ENCODE data around the gene DNAJC1.

The DNAJC1 gene

DNA sequence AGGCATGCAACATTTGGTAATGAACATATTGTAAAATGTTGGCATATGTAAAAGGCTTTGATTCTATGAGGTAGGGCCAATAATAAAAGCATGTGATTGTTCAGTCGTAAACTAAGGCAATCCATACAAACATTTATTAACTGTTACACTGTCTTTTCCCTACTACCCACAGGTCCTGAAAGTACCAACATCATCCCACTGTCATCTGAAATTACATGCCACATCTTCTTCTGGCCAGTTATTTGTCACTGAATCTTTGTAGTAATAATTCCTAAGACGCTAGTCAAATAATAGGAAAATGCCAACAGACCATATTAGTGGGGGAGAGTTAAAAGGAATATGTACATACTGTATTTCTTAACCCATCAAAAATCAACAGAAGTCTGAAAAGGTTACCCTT is 27.2 kb downstream of the DNAJC1 start:
- TF ChIP-seq EP300 (IDR thresholded peaks at IDR 0.05; ENCODE audit: borderline replicate concordance) (no peak), TCF12 (IDR thresholded peaks at IDR 0.05; ENCODE audit: low read depth) (no peak), EGR1 (IDR thresholded peaks at IDR 0.05) (no peak), ZBTB7A (IDR thresholded peaks at IDR 0.05; ENCODE audit: low read depth) (no peak), CREB1 (IDR thresholded peaks at IDR 0.05; ENCODE audit: low read depth) (no peak), CEBPB (IDR thresholded peaks at IDR 0.05) (no peak), TAF1 (IDR thresholded peaks at IDR 0.05; ENCODE audit: low read depth) (no peak), NFIC (IDR thresholded peaks at IDR 0.05) (no peak), FOXM1 (IDR thresholded peaks at IDR 0.05; ENCODE audit: borderline replicate concordance, low read depth) (no peak), RAD21 (IDR thresholded peaks at IDR 0.05; ENCODE audit: low read depth) (no peak), YY1 (IDR thresholded peaks at IDR 0.05; ENCODE audit: low read depth) (no peak), TEAD4 (IDR thresholded peaks at IDR 0.05) (no peak)
- TF ChIP-seq, protein P1, sequence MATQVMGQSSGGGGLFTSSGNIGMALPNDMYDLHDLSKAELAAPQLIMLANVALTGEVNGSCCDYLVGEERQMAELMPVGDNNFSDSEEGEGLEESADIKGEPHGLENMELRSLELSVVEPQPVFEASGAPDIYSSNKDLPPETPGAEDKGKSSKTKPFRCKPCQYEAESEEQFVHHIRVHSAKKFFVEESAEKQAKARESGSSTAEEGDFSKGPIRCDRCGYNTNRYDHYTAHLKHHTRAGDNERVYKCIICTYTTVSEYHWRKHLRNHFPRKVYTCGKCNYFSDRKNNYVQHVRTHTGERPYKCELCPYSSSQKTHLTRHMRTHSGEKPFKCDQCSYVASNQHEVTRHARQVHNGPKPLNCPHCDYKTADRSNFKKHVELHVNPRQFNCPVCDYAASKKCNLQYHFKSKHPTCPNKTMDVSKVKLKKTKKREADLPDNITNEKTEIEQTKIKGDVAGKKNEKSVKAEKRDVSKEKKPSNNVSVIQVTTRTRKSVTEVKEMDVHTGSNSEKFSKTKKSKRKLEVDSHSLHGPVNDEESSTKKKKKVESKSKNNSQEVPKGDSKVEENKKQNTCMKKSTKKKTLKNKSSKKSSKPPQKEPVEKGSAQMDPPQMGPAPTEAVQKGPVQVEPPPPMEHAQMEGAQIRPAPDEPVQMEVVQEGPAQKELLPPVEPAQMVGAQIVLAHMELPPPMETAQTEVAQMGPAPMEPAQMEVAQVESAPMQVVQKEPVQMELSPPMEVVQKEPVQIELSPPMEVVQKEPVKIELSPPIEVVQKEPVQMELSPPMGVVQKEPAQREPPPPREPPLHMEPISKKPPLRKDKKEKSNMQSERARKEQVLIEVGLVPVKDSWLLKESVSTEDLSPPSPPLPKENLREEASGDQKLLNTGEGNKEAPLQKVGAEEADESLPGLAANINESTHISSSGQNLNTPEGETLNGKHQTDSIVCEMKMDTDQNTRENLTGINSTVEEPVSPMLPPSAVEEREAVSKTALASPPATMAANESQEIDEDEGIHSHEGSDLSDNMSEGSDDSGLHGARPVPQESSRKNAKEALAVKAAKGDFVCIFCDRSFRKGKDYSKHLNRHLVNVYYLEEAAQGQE (IDR thresholded peaks at IDR 0.05; ENCODE audit: low read depth): no peak
- TF ChIP-seq, protein P2, sequence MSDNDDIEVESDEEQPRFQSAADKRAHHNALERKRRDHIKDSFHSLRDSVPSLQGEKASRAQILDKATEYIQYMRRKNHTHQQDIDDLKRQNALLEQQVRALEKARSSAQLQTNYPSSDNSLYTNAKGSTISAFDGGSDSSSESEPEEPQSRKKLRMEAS (IDR thresholded peaks at IDR 0.05): no peak
- TF ChIP-seq, protein P3, sequence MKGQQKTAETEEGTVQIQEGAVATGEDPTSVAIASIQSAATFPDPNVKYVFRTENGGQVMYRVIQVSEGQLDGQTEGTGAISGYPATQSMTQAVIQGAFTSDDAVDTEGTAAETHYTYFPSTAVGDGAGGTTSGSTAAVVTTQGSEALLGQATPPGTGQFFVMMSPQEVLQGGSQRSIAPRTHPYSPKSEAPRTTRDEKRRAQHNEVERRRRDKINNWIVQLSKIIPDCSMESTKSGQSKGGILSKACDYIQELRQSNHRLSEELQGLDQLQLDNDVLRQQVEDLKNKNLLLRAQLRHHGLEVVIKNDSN (IDR thresholded peaks at IDR 0.05): no peak

DNA sequence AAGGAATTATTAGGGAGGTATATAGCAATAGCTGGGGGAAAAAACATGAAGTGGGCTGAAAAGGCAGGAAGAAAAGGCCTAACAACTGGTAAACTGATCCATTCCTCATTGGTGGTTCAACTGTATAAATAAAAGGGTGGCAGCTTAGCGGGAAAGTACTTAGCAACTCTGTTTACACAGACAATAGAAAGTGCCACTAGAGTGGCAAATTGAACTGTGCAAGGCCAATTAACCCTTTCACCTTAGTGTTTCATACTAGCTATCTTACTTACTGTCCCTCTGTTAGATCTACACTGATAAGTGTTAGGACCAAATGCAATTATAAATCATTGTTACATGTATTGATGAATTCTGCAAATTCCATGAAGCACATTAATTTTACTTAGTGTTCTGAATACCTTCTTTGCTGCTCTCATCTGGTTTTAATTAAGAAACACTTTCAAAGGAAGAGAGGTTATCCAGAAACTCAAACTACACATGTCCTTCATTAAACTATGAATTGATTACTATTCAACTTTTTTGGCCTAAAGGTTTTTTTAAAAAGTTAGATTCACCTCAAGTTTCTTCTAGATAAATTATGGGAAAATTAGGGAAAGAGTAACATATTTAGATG is 28.0 kb downstream of the DNAJC1 start:
- TF ChIP-seq TEAD4 (IDR thresholded peaks at IDR 0.05) (no peak), NFIC (IDR thresholded peaks at IDR 0.05) (no peak), EGR1 (IDR thresholded peaks at IDR 0.05) (no peak), TCF12 (IDR thresholded peaks at IDR 0.05; ENCODE audit: low read depth) (no peak), CREB1 (IDR thresholded peaks at IDR 0.05; ENCODE audit: low read depth) (no peak), TAF1 (IDR thresholded peaks at IDR 0.05; ENCODE audit: low read depth) (no peak), CEBPB (IDR thresholded peaks at IDR 0.05) (no peak), RAD21 (IDR thresholded peaks at IDR 0.05; ENCODE audit: low read depth) (no peak), FOXM1 (IDR thresholded peaks at IDR 0.05; ENCODE audit: borderline replicate concordance, low read depth) (no peak), ZBTB7A (IDR thresholded peaks at IDR 0.05; ENCODE audit: low read depth) (no peak)
- TF ChIP-seq, protein P3 (IDR thresholded peaks at IDR 0.05): no peak
- TF ChIP-seq, protein P1 (IDR thresholded peaks at IDR 0.05; ENCODE audit: low read depth): no peak

DNA sequence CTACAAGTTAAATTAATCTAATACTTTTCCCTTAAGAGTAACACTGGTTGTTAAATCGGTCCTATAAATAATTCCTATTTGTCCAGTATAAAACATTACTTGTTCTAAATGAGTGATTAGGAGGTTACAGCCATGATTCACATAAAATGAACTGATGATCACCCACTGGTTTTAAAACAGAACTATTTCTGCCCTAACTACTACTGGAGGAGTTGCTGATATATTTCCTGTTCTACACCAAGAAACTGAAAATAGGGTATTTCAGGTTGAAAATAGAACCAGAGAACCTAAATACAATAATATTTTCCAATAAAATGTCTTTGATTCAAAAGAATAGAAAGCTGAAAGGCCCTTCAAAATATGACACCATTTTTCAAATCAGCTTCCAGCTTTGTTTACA is 30.9 kb downstream of the DNAJC1 start:
- TF ChIP-seq, protein P3 (IDR thresholded peaks at IDR 0.05): no peak
- TF ChIP-seq TAF1 (IDR thresholded peaks at IDR 0.05; ENCODE audit: low read depth) (no peak), ZBTB7A (IDR thresholded peaks at IDR 0.05; ENCODE audit: low read depth) (no peak), NFIC (IDR thresholded peaks at IDR 0.05) (no peak), EGR1 (IDR thresholded peaks at IDR 0.05) (no peak), CEBPB (IDR thresholded peaks at IDR 0.05) (no peak), YY1 (IDR thresholded peaks at IDR 0.05; ENCODE audit: low read depth) (no peak), RAD21 (IDR thresholded peaks at IDR 0.05; ENCODE audit: low read depth) (no peak), TEAD4 (IDR thresholded peaks at IDR 0.05) (no peak), TCF12 (IDR thresholded peaks at IDR 0.05; ENCODE audit: low read depth) (no peak), EP300 (IDR thresholded peaks at IDR 0.05; ENCODE audit: borderline replicate concordance) (no peak), CREB1 (IDR thresholded peaks at IDR 0.05; ENCODE audit: low read depth) (no peak), FOXM1 (IDR thresholded peaks at IDR 0.05; ENCODE audit: borderline replicate concordance, low read depth) (no peak)
- TF ChIP-seq, protein P2 (IDR thresholded peaks at IDR 0.05): no peak
- TF ChIP-seq, protein P1 (IDR thresholded peaks at IDR 0.05; ENCODE audit: low read depth): no peak

Data from Ishikawa (cell line).